KMS-11 (cell line): ENCODE data around the gene FSIP1.

Source experiments
- H2AFZ ChIP-seq: fragments of 200-600 bp; sonication (generic); 2 replicates; pipeline ENCODE4 v1.6.1; 2016; ENCODE audit warnings: antibody characterized with exemption, mixed run types, low read depth
- H3K27ac ChIP-seq: fragments of 200-600 bp; sonication (generic); 2 replicates; pipeline ENCODE4 v1.6.1; 2016; ENCODE audit warnings: mild to moderate bottlenecking, mixed run types
- H3K27me3 ChIP-seq: fragments of 200-600 bp; sonication (generic); 2 replicates; pipeline ENCODE4 v1.6.1; 2017; ENCODE audit warnings: mild to moderate bottlenecking, low read depth, mixed run types, moderate library complexity; ENCODE audit not compliant: insufficient read depth
- H3K36me3 ChIP-seq: fragments of 200-600 bp; sonication (generic); 2 replicates; pipeline ENCODE4 v1.6.1; 2017; ENCODE audit warnings: mild to moderate bottlenecking, mixed run types; ENCODE audit not compliant: insufficient read depth
- H3K4me1 ChIP-seq: fragments of 200-600 bp; sonication (generic); 2 replicates; pipeline ENCODE4 v1.6.1; 2016; ENCODE audit warnings: mild to moderate bottlenecking, low read depth, mixed run types; ENCODE audit not compliant: poor library complexity, severe bottlenecking
- H3K4me2 ChIP-seq: fragments of 200-600 bp; sonication (generic); 2 replicates; pipeline ENCODE4 v1.7.0; 2016; ENCODE audit warnings: mild to moderate bottlenecking, mixed run types
- H3K4me3 ChIP-seq: fragments of 200-600 bp; sonication (generic); IDR thresholded peaks from 2 replicates; pipeline ENCODE4 v1.6.1; 2017; ENCODE audit warnings: low read depth, low read length, mixed read lengths; ENCODE audit not compliant: insufficient read depth
- H3K79me2 ChIP-seq: fragments of 200-600 bp; sonication (generic); 2 replicates; pipeline ENCODE4 v1.6.1; 2016; ENCODE audit warnings: low read depth, mixed run types; ENCODE audit not compliant: insufficient read depth
- H3K9ac ChIP-seq: fragments of 200-600 bp; sonication (generic); 2 replicates; pipeline ENCODE4 v1.6.1; 2016; ENCODE audit warnings: mild to moderate bottlenecking, mixed run types
- H4K20me1 ChIP-seq: fragments of 200-600 bp; sonication (generic); 2 replicates; pipeline ENCODE4 v1.6.1; 2016; ENCODE audit warnings: mild to moderate bottlenecking, mixed run types; ENCODE audit not compliant: insufficient read depth
- CTCF ChIP-seq: fragments of 200-600 bp; sonication (generic); conservative IDR thresholded peaks from 2 replicates; pipeline ENCODE4 v1.6.1; 2017; ENCODE audit warnings: low read depth, mild to moderate bottlenecking, antibody characterized with exemption, low read length, moderate library complexity, mixed read lengths

Gene FSIP1

DNA sequence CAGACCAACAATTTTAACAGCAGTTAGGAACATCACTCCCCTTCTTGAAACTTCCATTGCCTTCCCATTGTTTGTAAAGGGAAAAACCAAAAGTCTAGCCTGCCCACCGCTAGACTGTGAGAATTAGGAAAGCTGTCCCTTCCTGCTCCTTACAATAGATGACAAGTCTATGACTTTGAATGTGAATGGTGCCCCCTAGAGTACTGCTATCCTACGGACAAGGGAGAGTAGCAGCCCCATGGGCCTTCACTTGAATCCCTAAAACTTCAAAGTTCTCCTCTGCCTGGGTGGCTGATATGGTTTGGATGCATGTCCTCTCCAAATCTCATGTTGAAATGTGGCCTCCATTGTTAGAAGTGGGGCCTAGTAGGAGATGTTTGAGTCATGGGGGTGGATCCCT lies 41.0 kb upstream of the FSIP1 start:
- no peak for TF ChIP-seq CTCF
- H3K4me2 ChIP-seq, result no peak overlapping the region
- no peak overlapping the region for H3K4me3 ChIP-seq
- H4K20me1 ChIP-seq, result no peaks in the 10 kb centered on the region
- H3K9ac ChIP-seq, result no peak overlapping the region
- no peak overlapping the region for H3K27ac ChIP-seq
- no peaks in the 10 kb centered on the region for H3K36me3 ChIP-seq
- no peaks in the 10 kb centered on the region for H3K4me1 ChIP-seq
- H3K27me3 ChIP-seq, result no peaks in the 10 kb centered on the region
- H2AFZ ChIP-seq, result no peak overlapping the region
- H3K79me2 ChIP-seq, result no peaks in the 10 kb centered on the region

DNA sequence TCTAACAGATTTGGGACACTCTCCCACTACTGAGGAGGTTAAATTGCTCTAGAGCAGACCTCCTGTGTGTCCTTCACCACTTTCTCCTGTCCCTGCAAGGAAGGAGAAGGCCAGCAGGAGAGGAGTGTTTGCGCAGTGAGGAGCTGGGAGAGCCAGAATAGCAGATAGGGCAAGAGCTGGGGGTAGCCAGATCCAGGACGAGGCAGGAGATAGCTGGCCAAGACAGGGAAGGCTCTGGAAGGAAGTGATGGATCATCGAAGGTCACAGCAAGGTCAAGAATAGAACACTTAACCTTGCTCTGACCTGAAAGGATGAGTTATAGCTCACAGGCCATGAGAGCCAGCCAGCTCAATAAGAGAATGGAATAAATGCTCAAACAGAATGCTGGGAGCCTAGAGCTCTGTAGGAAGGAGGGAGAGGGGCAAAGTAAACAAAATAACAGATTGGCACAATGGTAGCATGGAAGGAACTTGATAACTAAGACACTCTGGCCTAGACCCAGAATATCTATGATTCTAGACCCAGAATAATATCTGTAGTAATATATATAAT lies 37.5 kb upstream of the FSIP1 start:
- no peak overlapping the region for H3K9ac ChIP-seq
- no peaks in the 10 kb centered on the region for H4K20me1 ChIP-seq
- H3K79me2 ChIP-seq, result no peaks in the 10 kb centered on the region
- no peak overlapping the region for H3K4me3 ChIP-seq
- TF ChIP-seq CTCF, result no peak
- no peak overlapping the region for H2AFZ ChIP-seq
- H3K4me2 ChIP-seq, result no peak overlapping the region
- no peaks in the 10 kb centered on the region for H3K27me3 ChIP-seq
- H3K36me3 ChIP-seq, result no peaks in the 10 kb centered on the region
- no peak overlapping the region for H3K27ac ChIP-seq
- H3K4me1 ChIP-seq, result no peaks in the 10 kb centered on the region

DNA sequence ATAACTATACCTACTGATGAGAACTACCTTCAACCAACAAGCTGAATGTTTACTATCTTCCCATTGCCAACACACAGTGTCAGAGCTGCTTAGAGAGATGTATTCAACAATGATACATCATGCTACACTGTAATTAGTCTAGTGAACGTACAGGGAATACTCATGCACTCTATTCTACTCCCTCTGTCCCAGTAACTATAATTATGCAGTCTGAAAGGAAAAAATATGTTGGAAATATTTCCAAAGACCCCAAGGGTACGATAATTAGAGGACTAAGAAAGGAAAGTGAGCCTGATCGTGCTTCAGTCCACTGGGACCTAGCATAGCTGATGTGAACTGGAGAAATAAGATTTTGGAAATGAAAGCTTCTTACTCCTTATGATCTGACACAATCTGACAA lies 36.9 kb upstream of the FSIP1 start:
- H3K27me3 ChIP-seq, result no peaks in the 10 kb centered on the region
- no peak for TF ChIP-seq CTCF
- no peak overlapping the region for H3K4me2 ChIP-seq
- H3K4me1 ChIP-seq, result no peaks in the 10 kb centered on the region
- no peaks in the 10 kb centered on the region for H3K36me3 ChIP-seq
- H3K27ac ChIP-seq, result no peak overlapping the region
- no peaks in the 10 kb centered on the region for H4K20me1 ChIP-seq
- no peaks in the 10 kb centered on the region for H3K79me2 ChIP-seq
- no peak overlapping the region for H3K9ac ChIP-seq
- no peak overlapping the region for H3K4me3 ChIP-seq
- no peak overlapping the region for H2AFZ ChIP-seq

GRCh38 chr15:39817892-39818291 lies 35.3 kb upstream of the FSIP1 start:
- H3K4me2 ChIP-seq, result no peak overlapping the region
- H3K4me1 ChIP-seq, result no peaks in the 10 kb centered on the region
- no peak overlapping the region for H3K9ac ChIP-seq
- no peak for TF ChIP-seq CTCF
- H3K36me3 ChIP-seq, result no peaks in the 10 kb centered on the region
- no peaks in the 10 kb centered on the region for H3K79me2 ChIP-seq
- H2AFZ ChIP-seq, result no peak overlapping the region
- no peak overlapping the region for H3K27ac ChIP-seq
- no peak overlapping the region for H3K4me3 ChIP-seq
- H3K27me3 ChIP-seq, result no peaks in the 10 kb centered on the region
- no peaks in the 10 kb centered on the region for H4K20me1 ChIP-seq
